Kidney (tissue), 14 donors: ENCODE results near the gene DAPL1. TPM values are rescaled to one million over a fixed set of nuclear protein-coding genes. Genes with fewer than 3 reads are reported as not detected.
A peak's percentile ranks its signal among the peaks of the same experiment; 100 is the strongest.

ENCODE experiments used
- DNase-seq, 5 donors: peaks; one replicate each; pipeline ENCODE4 v3.0.0-alpha.2; 2013 to 2020
- FAIRE-seq: peaks from 2 replicates; lab custom pipeline; 2012; peaks lifted over from hg19 to GRCh38; lab: Jason Lieb, UNC
- H3K27ac ChIP-seq, 2 donors: one replicate each; pipeline ENCODE4 v1.7.0; 2013; ENCODE audit warnings: low read depth in 2 of 2, low read length in 2 of 2, inconsistent platforms in 1 of 2
- H3K27me3 ChIP-seq: one replicate; pipeline ENCODE4 v1.7.1; 2013; ENCODE audit warnings: low read length, inconsistent platforms; ENCODE audit not compliant: control insufficient read depth, insufficient read depth
- H3K36me3 ChIP-seq, 3 donors: one replicate each; pipeline versions ENCODE4 v1.7.0 to v1.7.1; 2013; ENCODE audit warnings: low read length in 3 of 3, control low read depth in 1 of 3, inconsistent platforms in 1 of 3; ENCODE audit not compliant: insufficient read depth in 3 of 3, control insufficient read depth in 2 of 3
- H3K4me1 ChIP-seq, 3 donors: one replicate each; pipeline versions ENCODE4 v1.7.0 to v1.7.1; 2013; ENCODE audit warnings: low read length in 3 of 3, inconsistent platforms in 1 of 3, low read depth in 1 of 3; ENCODE audit not compliant: control insufficient read depth in 2 of 3, insufficient read depth in 2 of 3
- H3K4me3 ChIP-seq, 3 donors: one replicate each; pipeline versions ENCODE4 v1.7.0 to v1.8.1; 2013; ENCODE audit warnings: low read length in 3 of 3, control low read depth in 1 of 3, inconsistent platforms in 1 of 3
- H3K9ac ChIP-seq, 3 donors: one replicate each; pipeline versions ENCODE4 v1.7.0 to v1.7.1; 2013; ENCODE audit warnings: low read length in 3 of 3, control low read depth in 1 of 3, inconsistent platforms in 1 of 3
- H3K9me3 ChIP-seq, 3 donors: one replicate each; pipeline versions ENCODE4 v1.7.0 to v1.7.1; 2013; ENCODE audit warnings: low read length in 3 of 3, control low read depth in 1 of 3, inconsistent platforms in 1 of 3; ENCODE audit not compliant: control insufficient read depth in 2 of 3, insufficient read depth in 1 of 3
- intact Hi-C: fragments of 100-400 bp; cut with DNase I; formaldehyde crosslinking; loops from one replicate; pipeline ENCODE4 v1.11.1; 2022
- polyA plus RNA-seq: library from polyadenylated mRNA; stranded (reverse); fragments of 350-450 nt; fragmentation: Illumina TruSeq; extraction: RNeasy Lipid Tissue Mini Kit (QIAGEN cat#74804); gene quantifications from one replicate; pipeline ENCODE4 v1.2.3, GENCODE V29; 2014; ENCODE audit warnings: low read depth, low replicate concordance; ENCODE audit not compliant: insufficient read depth
- total RNA-seq: library from RNA; stranded (reverse); fragmentation: NEBNext Ultra II Directional; extraction: Animal tissue kit (Norgen Biotek cat#: 25700); gene quantifications from one replicate; pipeline ENCODE4 v1.2.1, GENCODE V29; 2021
- TF ChIP-seq, protein P1 (sequence below): IDR thresholded peaks from 3 replicates; pipeline ENCODE4 v1.5.1; 2012; ENCODE audit warnings: mild to moderate bottlenecking, moderate library complexity, borderline replicate concordance; ENCODE audit not compliant: insufficient read depth; ENCODE audit errors: extremely low read depth
- donor health status: control.
- donor health status: control.
- donor health status: control.
- donor health status: control.
- donor health status: control.
- donor health status: DM: yes; HTN: yes; CAD: no.
- donor health status: Normal renal cell carcinoma (clear cell type).

The DAPL1 gene
- total and polyA plus RNA-seq, 2 donors from 2014 or later, result 0.50 to 3.6 TPM

DNA sequence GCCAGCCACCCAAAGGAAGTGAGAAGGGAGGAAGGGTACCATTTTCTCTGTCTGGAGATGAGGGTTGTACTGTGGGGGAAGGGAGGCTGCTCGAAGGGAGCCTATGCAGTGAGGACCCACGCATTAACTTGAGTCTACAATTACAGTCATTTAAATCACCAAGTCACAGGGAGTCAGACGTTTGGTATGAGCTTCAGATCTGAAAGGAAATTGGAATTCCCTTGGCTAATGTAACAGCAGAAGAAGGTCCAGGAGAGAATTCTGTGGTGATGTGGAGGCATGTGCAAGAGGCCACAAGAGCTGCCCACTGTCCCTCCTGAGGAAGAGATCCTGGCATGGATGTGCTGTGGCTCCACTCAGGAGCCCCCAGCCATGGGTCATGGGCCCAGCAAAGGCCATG lies 22.5 kb downstream of the DAPL1 start:
- intact Hi-C loops, result no loop called here
- H3K36me3 ChIP-seq, result peaks cover 0 to 3% (median 0%) of the 10 kb centered on the region in 3 donors
- H3K9ac ChIP-seq, result no peak overlapping the region
- H3K9me3 ChIP-seq, result no peaks in the 10 kb centered on the region
- TF ChIP-seq, protein P1, sequence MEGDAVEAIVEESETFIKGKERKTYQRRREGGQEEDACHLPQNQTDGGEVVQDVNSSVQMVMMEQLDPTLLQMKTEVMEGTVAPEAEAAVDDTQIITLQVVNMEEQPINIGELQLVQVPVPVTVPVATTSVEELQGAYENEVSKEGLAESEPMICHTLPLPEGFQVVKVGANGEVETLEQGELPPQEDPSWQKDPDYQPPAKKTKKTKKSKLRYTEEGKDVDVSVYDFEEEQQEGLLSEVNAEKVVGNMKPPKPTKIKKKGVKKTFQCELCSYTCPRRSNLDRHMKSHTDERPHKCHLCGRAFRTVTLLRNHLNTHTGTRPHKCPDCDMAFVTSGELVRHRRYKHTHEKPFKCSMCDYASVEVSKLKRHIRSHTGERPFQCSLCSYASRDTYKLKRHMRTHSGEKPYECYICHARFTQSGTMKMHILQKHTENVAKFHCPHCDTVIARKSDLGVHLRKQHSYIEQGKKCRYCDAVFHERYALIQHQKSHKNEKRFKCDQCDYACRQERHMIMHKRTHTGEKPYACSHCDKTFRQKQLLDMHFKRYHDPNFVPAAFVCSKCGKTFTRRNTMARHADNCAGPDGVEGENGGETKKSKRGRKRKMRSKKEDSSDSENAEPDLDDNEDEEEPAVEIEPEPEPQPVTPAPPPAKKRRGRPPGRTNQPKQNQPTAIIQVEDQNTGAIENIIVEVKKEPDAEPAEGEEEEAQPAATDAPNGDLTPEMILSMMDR, result no peak
- H3K4me1 ChIP-seq, result peaks cover 0 to 3% (median 0%) of the 10 kb centered on the region in 3 donors
- H3K4me3 ChIP-seq, result no peak overlapping the region
- no peaks in the 10 kb centered on the region for H3K27me3 ChIP-seq
- H3K27ac ChIP-seq, result no peak overlapping the region
- FAIRE-seq (no peak), DNase-seq (peak in 2 of 5 donors; percentile 58 to 59)

DNA sequence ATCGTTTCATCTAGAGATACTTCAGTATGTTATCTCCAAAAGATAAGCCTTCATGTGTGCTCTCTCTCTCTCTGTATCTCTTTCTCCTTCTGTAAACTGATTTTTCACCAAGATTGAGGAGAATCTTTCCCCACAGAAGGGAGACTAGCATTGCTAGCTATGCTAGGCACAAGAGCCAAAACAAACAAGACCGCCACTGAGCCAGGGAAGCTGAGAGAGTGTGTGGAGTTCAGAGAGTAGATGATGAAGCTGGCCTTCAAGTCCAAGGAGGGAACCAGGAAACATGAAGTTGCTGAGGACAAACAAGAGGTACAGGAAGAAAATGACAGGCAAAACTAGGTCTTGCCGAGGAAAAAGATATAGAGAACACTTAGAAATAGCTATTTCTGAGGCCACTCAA lies 23.4 kb downstream of the DAPL1 start:
- peaks cover 0 to 3% (median 0%) of the 10 kb centered on the region in 3 donors for H3K4me1 ChIP-seq
- no peak overlapping the region for H3K27ac ChIP-seq
- no peaks in the 10 kb centered on the region for H3K9me3 ChIP-seq
- DNase-seq (peak in 1 of 5 donors; percentile 54), FAIRE-seq (no peak)
- H3K36me3 ChIP-seq, result peaks cover 0 to 3% (median 0%) of the 10 kb centered on the region in 3 donors
- no peaks in the 10 kb centered on the region for H3K27me3 ChIP-seq
- H3K4me3 ChIP-seq, result no peak overlapping the region
- TF ChIP-seq, protein P1, result no peak
- H3K9ac ChIP-seq, result no peak overlapping the region
- intact Hi-C loops, result no loop called here

DNA sequence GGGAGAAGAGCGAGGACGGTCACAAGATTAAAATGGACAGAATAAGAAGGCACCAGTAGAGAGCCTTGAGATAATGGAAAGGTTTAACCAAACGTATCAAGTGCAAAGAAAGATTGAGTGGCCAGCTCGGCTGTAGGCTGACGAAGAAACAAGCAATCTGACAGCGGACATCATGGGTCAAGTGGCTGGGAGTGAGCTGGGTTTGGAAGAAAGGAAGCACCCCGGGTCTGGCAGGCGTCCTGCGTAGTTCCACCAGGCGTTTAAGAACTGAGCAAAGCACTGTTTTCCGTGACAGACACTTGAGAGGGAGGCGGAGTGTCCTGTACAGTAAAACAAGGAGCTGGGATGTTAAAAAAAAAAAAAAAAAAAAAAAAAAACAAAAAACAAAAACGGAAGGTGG lies 27.1 kb downstream of the DAPL1 start:
- Histone ChIP-seq H3K27me3 (no peaks in the 10 kb centered on the region), H3K9me3 (no peaks in the 10 kb centered on the region), H3K9ac (no peak overlapping the region), H3K4me3 (no peak overlapping the region), H3K4me1 (no peaks in the 10 kb centered on the region), H3K27ac (no peak overlapping the region), H3K36me3 (no peaks in the 10 kb centered on the region)
- FAIRE-seq (no peak), DNase-seq (peak in 4 of 5 donors; percentile 59 to 73 (median 66))
- intact Hi-C loops, result no loop called here
- TF ChIP-seq, protein P1, result no peak
